Globus pallidus (tissue), 1 donor: ENCODE measurements around the gene CRAMP1.
"Not testable (repeated sequence)": the region's sequence is repeated elsewhere in the genome, so short reads cannot be mapped to it uniquely, and the experiment has no call there.

ENCODE experiments used
- DNase-seq: peaks from one replicate; pipeline ENCODE4 v3.0.0-alpha.2; 2015; ENCODE audit warnings: low spot score

Gene CRAMP1

GRCh38 chr16:1612320-1613111 lies at the start of gene CRAMP1:
CRAMP1 (plus strand) TSS chr16:1612360; CDS start chr16:1614640, 2,280 bp downstream.
- DNase-seq = no peak

- no peak for DNase-seq
Observed at GRCh38 chr16:1563786-1564185, 48.4 kb upstream of the CRAMP1 start.

- no peak for DNase-seq
Observed at GRCh38 chr16:1564325-1564724, 47.8 kb upstream of the CRAMP1 start.

GRCh38 chr16:1565083-1565805 lies 46.9 kb upstream of the CRAMP1 start:
- DNase-seq = no peak

- no peak for DNase-seq
Observed at GRCh38 chr16:1567988-1568387, 44.2 kb upstream of the CRAMP1 start.

- DNase-seq = no peak
Observed at GRCh38 chr16:1571012-1571671, 41.0 kb upstream of the CRAMP1 start.

GRCh38 chr16:1572673-1573072 lies 39.5 kb upstream of the CRAMP1 start:
- no peak for DNase-seq

GRCh38 chr16:1573301-1573700 lies 38.9 kb upstream of the CRAMP1 start:
- DNase-seq = no peak

GRCh38 chr16:1575578-1575977 lies 36.6 kb upstream of the CRAMP1 start:
- no peak for DNase-seq

- no peak for DNase-seq
Observed at GRCh38 chr16:1579214-1579613, 32.9 kb upstream of the CRAMP1 start.

- DNase-seq = no peak
Observed at GRCh38 chr16:1580256-1580655, 31.9 kb upstream of the CRAMP1 start.

GRCh38 chr16:1580956-1581355 lies 31.2 kb upstream of the CRAMP1 start:
- no peak for DNase-seq

GRCh38 chr16:1581804-1582203 lies 30.4 kb upstream of the CRAMP1 start:
- DNase-seq = no peak

- no peak for DNase-seq
Observed at GRCh38 chr16:1583180-1583579, 29.0 kb upstream of the CRAMP1 start.

- DNase-seq = no peak
Observed at GRCh38 chr16:1584926-1585484, 27.2 kb upstream of the CRAMP1 start.

- no peak for DNase-seq
Observed at GRCh38 chr16:1590366-1590765, 21.8 kb upstream of the CRAMP1 start.

GRCh38 chr16:1590930-1591705 lies 21.0 kb upstream of the CRAMP1 start:
- no peak for DNase-seq

- DNase-seq = no peak
Observed at GRCh38 chr16:1592446-1592845, 19.7 kb upstream of the CRAMP1 start.

GRCh38 chr16:1595511-1595910 lies 16.6 kb upstream of the CRAMP1 start:
- not testable (repeated sequence) for DNase-seq

- no peak for DNase-seq
Observed at GRCh38 chr16:1596516-1596915, 15.6 kb upstream of the CRAMP1 start.

GRCh38 chr16:1597154-1597553 lies 15.0 kb upstream of the CRAMP1 start:
- DNase-seq = no peak

- no peak for DNase-seq
Observed at GRCh38 chr16:1601031-1601430, 11.1 kb upstream of the CRAMP1 start.
